SU-DHL-6 (cell line): ENCODE data around the gene CREBBP.

Experiments used
- EZH2phosphoT487 ChIP-seq: fragments of 200-600 bp; sonication (generic), shearing (Covaris generic); conservative IDR thresholded peaks from 2 replicates; pipeline ENCODE4 v1.6.1; 2018; ENCODE audit warnings: mild to moderate bottlenecking, antibody characterized with exemption, low read length, moderate library complexity, mixed read lengths
- TF ChIP-seq, protein P1 (sequence below): fragments of 200-600 bp; sonication (generic); IDR thresholded peaks from one replicate; pipeline ENCODE4 v1.5.1; 2017; ENCODE audit warnings: antibody characterized with exemption, mild to moderate bottlenecking, low read length, moderate library complexity; ENCODE audit not compliant: insufficient read depth, poor library complexity, severe bottlenecking

DNA sequence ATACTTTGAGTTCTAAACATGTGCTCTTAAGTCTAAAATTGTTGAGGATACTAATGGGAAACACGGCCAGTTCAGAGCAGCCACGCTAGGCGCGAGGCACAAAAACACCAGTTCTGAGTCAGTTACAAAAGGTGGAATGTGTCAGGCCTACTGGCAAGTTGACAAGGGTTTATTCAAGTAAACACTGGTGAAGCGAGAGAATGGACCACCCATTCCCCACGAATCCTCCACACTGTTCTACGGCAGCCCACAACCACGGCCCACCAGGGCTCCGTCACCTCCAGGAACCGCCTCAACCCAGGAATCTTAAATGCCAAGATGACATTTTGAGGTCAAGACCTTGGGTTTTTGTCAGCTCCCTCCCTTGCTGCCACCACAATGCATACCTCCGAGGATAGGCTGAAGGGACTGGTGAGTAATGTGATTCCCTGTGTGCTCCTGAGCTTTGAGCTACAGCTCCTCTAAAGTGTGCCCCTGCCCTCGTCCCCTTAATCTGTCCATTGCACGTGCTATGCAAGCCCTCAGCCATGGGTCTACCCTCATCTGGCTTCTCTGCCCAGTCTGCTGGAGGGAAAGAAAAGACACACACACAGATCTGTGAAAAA lies 134.7 kb downstream of the CREBBP start:
- TF ChIP-seq EZH2phosphoT487 = no peak
- TF ChIP-seq, protein P1, sequence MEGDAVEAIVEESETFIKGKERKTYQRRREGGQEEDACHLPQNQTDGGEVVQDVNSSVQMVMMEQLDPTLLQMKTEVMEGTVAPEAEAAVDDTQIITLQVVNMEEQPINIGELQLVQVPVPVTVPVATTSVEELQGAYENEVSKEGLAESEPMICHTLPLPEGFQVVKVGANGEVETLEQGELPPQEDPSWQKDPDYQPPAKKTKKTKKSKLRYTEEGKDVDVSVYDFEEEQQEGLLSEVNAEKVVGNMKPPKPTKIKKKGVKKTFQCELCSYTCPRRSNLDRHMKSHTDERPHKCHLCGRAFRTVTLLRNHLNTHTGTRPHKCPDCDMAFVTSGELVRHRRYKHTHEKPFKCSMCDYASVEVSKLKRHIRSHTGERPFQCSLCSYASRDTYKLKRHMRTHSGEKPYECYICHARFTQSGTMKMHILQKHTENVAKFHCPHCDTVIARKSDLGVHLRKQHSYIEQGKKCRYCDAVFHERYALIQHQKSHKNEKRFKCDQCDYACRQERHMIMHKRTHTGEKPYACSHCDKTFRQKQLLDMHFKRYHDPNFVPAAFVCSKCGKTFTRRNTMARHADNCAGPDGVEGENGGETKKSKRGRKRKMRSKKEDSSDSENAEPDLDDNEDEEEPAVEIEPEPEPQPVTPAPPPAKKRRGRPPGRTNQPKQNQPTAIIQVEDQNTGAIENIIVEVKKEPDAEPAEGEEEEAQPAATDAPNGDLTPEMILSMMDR = no peak
